Naive B cell (primary cell): ENCODE measurements around the gene GRIN3A. TPM values are rescaled to one million over a fixed set of nuclear protein-coding genes. Genes with fewer than 3 reads are reported as not detected.
A peak's percentile ranks its signal among the peaks of the same experiment; 100 is the strongest.
"Not testable (repeated sequence)": the region's sequence is repeated elsewhere in the genome, so short reads cannot be mapped to it uniquely, and the experiment has no call there.

Experiments used
- ATAC-seq, 2 donors: fragments of 150-1000 bp; cut with Tn5 transposase; 2 replicates each; pipeline ENCODE4 v1.10.0; 2021; ENCODE audit warnings: low read depth in 2 of 2, mild to moderate bottlenecking in 2 of 2, moderate library complexity in 2 of 2
- DNase-seq: peaks from one replicate; pipeline ENCODE4 v3.0.0; 2022
- H3K27ac Mint-ChIP-seq, 6 donors: one replicate each; pipeline ENCODE4 v1.8.0; 2020 to 2022; ENCODE audit warnings: mild to moderate bottlenecking in 6 of 6, mixed read lengths in 6 of 6, moderate library complexity in 5 of 6, inconsistent platforms in 2 of 6
- H3K27me3 Mint-ChIP-seq, 3 donors: one replicate each; pipeline ENCODE4 v1.8.0; 2021 to 2022; ENCODE audit warnings: mixed read lengths in 3 of 3, mild to moderate bottlenecking in 1 of 3
- H3K36me3 Mint-ChIP-seq, 2 donors: one replicate each; pipeline ENCODE4 v1.8.0; 2020 to 2022; ENCODE audit warnings: mixed read lengths in 2 of 2, inconsistent platforms in 1 of 2, mild to moderate bottlenecking in 1 of 2
- H3K4me1 Mint-ChIP-seq, 3 donors: one replicate each; pipeline ENCODE4 v1.8.0; 2020 to 2022; ENCODE audit warnings: mixed read lengths in 3 of 3, inconsistent platforms in 1 of 3, mild to moderate bottlenecking in 1 of 3, moderate library complexity in 1 of 3
- H3K4me3 Mint-ChIP-seq, 8 donors: one replicate each; pipeline ENCODE4 v1.8.0; 2020 to 2022; ENCODE audit warnings: mild to moderate bottlenecking in 8 of 8, mixed read lengths in 8 of 8, moderate library complexity in 8 of 8, inconsistent platforms in 2 of 8
- H3K9me3 Mint-ChIP-seq, 7 donors: one replicate each; pipeline ENCODE4 v1.8.0; 2020 to 2022; ENCODE audit warnings: mixed read lengths in 7 of 7, mild to moderate bottlenecking in 5 of 7, inconsistent platforms in 2 of 7, moderate library complexity in 1 of 7
- polyA plus RNA-seq, 6 donors: library from polyadenylated mRNA; unstranded; fragments of 300-500 nt; fragmentation: Illumina TruSeq; gene quantifications; one replicate each; pipeline ENCODE4 v1.2.3, GENCODE V29; 2021; ENCODE audit warnings: low read depth in 6 of 6

The GRIN3A gene
- polyA plus RNA-seq, 6 donors from 2014 or later = 0.03 to 0.09 (median 0.07) TPM; not detected in 2

DNA sequence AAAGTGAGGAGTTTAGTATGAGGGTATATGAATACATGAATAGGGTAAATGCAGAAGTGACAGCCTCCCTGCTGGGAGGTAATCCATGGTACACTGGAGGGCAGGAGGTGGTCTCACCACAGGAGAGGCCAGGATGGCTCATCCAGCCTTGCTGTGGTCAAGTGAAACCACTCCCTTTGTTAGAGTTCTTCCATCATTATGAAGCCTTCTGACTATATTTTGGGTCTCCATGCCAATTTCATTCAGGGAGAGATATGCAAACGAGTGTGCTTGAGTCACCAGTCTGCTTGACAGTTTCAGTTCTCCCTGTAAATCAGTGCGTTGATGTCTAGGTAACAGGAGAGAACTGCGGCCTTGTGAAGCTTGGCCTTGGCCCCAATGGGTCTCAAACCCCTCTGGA is 160.1 kb downstream of the GRIN3A start:
- Mint-ChIP-seq H3K27me3 (peaks cover 0 to 3% (median 0%) of the 10 kb centered on the region in 3 donors), H3K4me3 (no peak overlapping the region), H3K9me3 (no peaks in the 10 kb centered on the region), H3K27ac (peak overlapping the region in 2 of 6 donors; percentile 48 to 54), H3K4me1 (peaks cover 9 to 14% (median 9%) of the 10 kb centered on the region in 3 donors), H3K36me3 (no peaks in the 10 kb centered on the region)
- peak; percentile 23 to 61 for ATAC-seq
- DNase-seq = no peak

GRCh38 chr9:101574731-101575333 is 163.6 kb downstream of the GRIN3A start:
- peaks cover 0 to 7% of the 10 kb centered on the region in 2 donors for H3K36me3 Mint-ChIP-seq
- H3K4me1 Mint-ChIP-seq = peaks cover 9 to 14% (median 9%) of the 10 kb centered on the region in 3 donors
- H3K4me3 Mint-ChIP-seq = no peak overlapping the region
- ATAC-seq = no peak
- DNase-seq = no peak
- no peaks in the 10 kb centered on the region for H3K27me3 Mint-ChIP-seq
- H3K9me3 Mint-ChIP-seq = no peaks in the 10 kb centered on the region
- H3K27ac Mint-ChIP-seq = no peak overlapping the region

DNA sequence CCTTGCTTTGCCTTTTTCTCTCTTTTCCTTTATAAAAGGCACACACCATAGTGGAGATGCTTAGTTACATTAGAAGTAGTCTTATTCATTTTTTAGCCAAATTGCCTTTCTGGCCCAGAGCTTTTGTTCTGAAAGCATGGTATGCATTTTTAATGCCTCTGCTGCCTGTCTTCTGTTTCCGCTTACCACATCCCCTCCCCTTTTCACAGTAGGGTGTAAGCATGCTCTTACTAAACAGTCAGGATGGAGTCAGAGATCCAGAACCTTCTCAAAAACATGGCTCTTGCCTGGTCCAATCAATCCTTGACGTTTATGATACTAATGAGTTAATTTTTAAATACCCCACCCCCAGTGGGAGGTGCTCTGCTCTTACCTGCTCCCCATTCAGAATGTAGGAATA is 166.1 kb downstream of the GRIN3A start:
- no peak overlapping the region for H3K4me3 Mint-ChIP-seq

DNA sequence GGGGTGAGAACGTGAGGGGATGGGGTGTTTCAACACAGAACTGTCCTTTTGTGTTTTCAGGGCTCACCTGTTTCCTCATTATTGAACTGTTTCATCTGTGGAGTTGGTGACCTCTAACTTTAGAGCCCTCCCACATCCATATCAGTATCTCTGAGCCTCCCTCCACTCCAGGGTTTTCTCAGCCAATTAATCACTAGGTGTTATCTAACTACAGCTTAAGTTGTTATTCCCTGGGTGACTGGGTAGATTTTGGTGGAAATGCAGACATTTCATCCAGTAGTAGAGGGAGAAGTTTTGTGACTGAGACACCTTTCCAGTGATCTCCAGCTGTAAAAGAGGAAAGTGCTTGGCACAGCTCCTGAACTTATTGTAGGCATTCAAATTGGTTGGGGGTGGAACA is 167.3 kb downstream of the GRIN3A start:
- peaks cover 14 to 21% of the 10 kb centered on the region in 2 donors for H3K36me3 Mint-ChIP-seq
- H3K27ac Mint-ChIP-seq = no peak overlapping the region

More for the DNA sequence above, 166.1 kb downstream of the GRIN3A start:
- DNase-seq (no peak), ATAC-seq (no peak)
- H3K4me1 Mint-ChIP-seq = no peaks in the 10 kb centered on the region
- no peak overlapping the region for H3K27ac Mint-ChIP-seq
- H3K27me3 Mint-ChIP-seq = no peaks in the 10 kb centered on the region
- no peaks in the 10 kb centered on the region for H3K9me3 Mint-ChIP-seq
- peaks cover 14 to 18% of the 10 kb centered on the region in 2 donors for H3K36me3 Mint-ChIP-seq

GRCh38 chr9:101569741-101570501 is 168.5 kb downstream of the GRIN3A start:
- no peak overlapping the region for H3K4me3 Mint-ChIP-seq
- DNase-seq (no peak), ATAC-seq (no peak)
- H3K4me1 Mint-ChIP-seq = no peaks in the 10 kb centered on the region
- H3K36me3 Mint-ChIP-seq = peaks cover 19 to 29% of the 10 kb centered on the region in 2 donors
- no peaks in the 10 kb centered on the region for H3K9me3 Mint-ChIP-seq
- no peaks in the 10 kb centered on the region for H3K27me3 Mint-ChIP-seq
- no peak overlapping the region for H3K27ac Mint-ChIP-seq

More for the DNA sequence above, 167.3 kb downstream of the GRIN3A start:
- no peaks in the 10 kb centered on the region for H3K9me3 Mint-ChIP-seq
- no peaks in the 10 kb centered on the region for H3K27me3 Mint-ChIP-seq
- no peak for ATAC-seq
- no peaks in the 10 kb centered on the region for H3K4me1 Mint-ChIP-seq
- H3K4me3 Mint-ChIP-seq = no peak overlapping the region
- no peak for DNase-seq

DNA sequence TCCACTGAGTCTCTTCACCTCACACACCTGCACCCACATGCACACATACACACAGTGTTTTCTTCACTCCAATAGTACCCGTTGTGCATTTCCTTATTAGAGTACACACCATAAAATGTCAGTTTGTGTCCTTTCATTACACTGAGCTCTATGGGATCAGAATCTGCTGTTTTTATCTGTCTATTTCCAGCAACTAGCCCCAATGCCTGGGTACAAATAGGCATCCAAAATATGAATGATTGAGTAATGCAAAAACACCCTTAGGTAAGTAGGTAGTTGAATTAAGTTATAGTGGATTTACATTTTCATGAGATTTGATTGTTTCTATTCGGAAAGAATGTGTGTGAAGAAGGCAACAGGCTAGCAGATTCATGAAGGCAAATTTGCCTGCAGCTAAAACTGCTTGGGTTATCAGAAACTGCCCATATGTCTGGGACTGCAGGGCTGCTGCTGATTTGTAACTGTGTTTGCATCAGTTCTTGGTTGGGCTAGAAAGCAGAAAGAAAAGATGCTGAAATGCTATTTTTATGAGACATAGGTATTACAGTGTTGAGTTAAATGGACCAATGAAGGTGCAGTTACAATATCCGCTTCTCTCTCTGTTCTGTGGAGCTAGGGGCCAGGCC is 170.6 kb downstream of the GRIN3A start:
- H3K27ac Mint-ChIP-seq = peak overlapping the region in 1 of 6 donors; percentile 5
- ATAC-seq = no peak
- no peaks in the 10 kb centered on the region for H3K27me3 Mint-ChIP-seq
- peak overlapping the region in 1 of 8 donors; percentile 43 for H3K4me3 Mint-ChIP-seq
- no peaks in the 10 kb centered on the region for H3K4me1 Mint-ChIP-seq
- H3K9me3 Mint-ChIP-seq = no peaks in the 10 kb centered on the region
- no peak for DNase-seq
- peaks cover 33 to 46% of the 10 kb centered on the region in 2 donors for H3K36me3 Mint-ChIP-seq

DNA sequence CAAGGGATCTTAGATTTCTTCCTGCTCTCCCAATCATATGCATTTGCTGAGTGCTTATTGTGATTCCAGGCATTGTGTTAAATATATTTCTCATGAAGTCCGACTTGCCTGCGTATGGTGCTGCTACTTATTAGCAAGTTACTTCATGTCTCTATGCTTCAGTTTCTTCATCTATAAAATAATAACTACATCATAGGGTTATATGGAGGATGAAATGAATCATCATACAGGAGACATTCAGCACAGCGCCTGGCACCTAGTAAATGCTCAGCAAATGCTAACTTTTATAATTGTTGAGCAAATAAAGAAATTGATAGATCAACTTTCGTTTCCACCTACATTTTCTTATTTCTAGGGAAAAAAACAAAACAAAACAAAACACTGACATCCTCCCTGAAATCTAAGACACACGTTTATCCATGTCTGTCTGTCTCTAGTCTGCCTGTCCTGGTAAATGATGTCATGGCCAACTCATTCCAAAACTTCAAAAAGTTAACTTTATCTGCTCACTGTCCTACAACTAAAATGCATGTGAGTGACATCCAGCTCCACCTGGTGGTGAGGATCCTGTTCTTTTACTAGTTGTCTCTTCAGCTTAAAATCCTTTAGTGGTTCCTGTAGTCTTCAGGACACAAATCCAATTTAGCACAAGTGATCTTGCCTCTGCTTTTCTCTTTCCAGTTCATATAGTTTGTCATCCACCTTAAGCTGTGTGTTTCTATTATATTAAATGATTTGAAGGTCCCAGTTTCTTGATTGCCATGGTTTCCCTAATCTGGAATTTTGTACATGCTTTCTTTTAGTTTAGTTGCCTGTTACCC is 171.3 kb downstream of the GRIN3A start:
- Mint-ChIP-seq H3K4me1 (no peaks in the 10 kb centered on the region), H3K9me3 (no peaks in the 10 kb centered on the region), H3K4me3 (no peak overlapping the region), H3K27me3 (no peaks in the 10 kb centered on the region), H3K27ac (peak overlapping the region in 2 of 6 donors; percentile 22 to 30), H3K36me3 (peaks cover 40 to 53% of the 10 kb centered on the region in 2 donors)
- ATAC-seq (no peak), DNase-seq (no peak)

DNA sequence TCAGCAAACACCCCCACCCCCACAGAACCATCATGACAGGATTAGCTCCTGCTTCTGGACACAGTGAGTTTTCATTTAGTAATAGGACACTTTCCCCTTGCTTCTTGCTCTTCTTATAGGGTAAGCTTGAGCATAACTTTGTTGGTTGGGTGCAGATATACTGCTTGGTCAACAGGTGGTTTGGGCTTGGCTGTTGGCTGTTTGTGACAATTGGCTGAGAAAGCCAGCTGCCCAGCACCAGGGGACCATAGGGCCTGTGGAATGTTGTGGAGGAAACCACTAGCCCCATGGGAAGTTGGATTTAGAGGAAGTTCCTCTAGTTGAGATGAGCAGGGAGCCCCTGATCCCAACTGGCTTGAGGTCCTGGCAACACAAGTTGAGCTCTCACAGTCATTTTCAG is 174.2 kb downstream of the GRIN3A start:
- H3K27me3 Mint-ChIP-seq = no peaks in the 10 kb centered on the region
- no peaks in the 10 kb centered on the region for H3K9me3 Mint-ChIP-seq
- peaks cover 0 to 7% (median 6%) of the 10 kb centered on the region in 3 donors for H3K4me1 Mint-ChIP-seq
- DNase-seq (no peak), ATAC-seq (no peak)
- H3K27ac Mint-ChIP-seq = no peak overlapping the region
- H3K36me3 Mint-ChIP-seq = peaks cover 58 to 70% of the 10 kb centered on the region in 2 donors
- H3K4me3 Mint-ChIP-seq = no peak overlapping the region

- Mint-ChIP-seq H3K36me3 (peaks cover 62 to 79% of the 10 kb centered on the region in 2 donors), H3K4me1 (peaks cover 0 to 7% (median 6%) of the 10 kb centered on the region in 3 donors), H3K27me3 (no peaks in the 10 kb centered on the region), H3K27ac (peak overlapping the region in 1 of 6 donors; percentile 15), H3K9me3 (peaks cover 0 to 6% (median 2%) of the 10 kb centered on the region in 7 donors), H3K4me3 (no peak overlapping the region)
- ATAC-seq (no peak), DNase-seq (no peak)
These were observed 175.5 kb downstream of the GRIN3A start for GRCh38 chr9:101562966-101563365.

GRCh38 chr9:101561740-101562139 is 176.7 kb downstream of the GRIN3A start:
- no peak for ATAC-seq
- H3K36me3 Mint-ChIP-seq = peaks cover 74 to 80% of the 10 kb centered on the region in 2 donors
- no peak for DNase-seq
- H3K4me1 Mint-ChIP-seq = peaks cover 0 to 7% (median 6%) of the 10 kb centered on the region in 3 donors
- H3K27ac Mint-ChIP-seq = no peak overlapping the region
- H3K27me3 Mint-ChIP-seq = no peaks in the 10 kb centered on the region
- H3K4me3 Mint-ChIP-seq = no peak overlapping the region
- peaks cover 0 to 6% (median 4%) of the 10 kb centered on the region in 7 donors for H3K9me3 Mint-ChIP-seq

GRCh38 chr9:101549472-101550098 is 188.9 kb downstream of the GRIN3A start:
- not testable (repeated sequence) for H3K27ac Mint-ChIP-seq, H3K27me3 Mint-ChIP-seq, ATAC-seq, H3K9me3 Mint-ChIP-seq, H3K4me1 Mint-ChIP-seq, DNase-seq, H3K4me3 Mint-ChIP-seq
- H3K36me3 Mint-ChIP-seq = peaks cover 56 to 78% of the 10 kb centered on the region in 2 donors

GRCh38 chr9:101543098-101543735 is 195.2 kb downstream of the GRIN3A start:
- Mint-ChIP-seq H3K27me3 (no peaks in the 10 kb centered on the region), H3K9me3 (peaks cover 0 to 1% (median 0%) of the 10 kb centered on the region in 7 donors), H3K4me1 (peaks cover 0 to 3% (median 0%) of the 10 kb centered on the region in 3 donors), H3K4me3 (no peak overlapping the region), H3K36me3 (peaks cover 24 to 39% of the 10 kb centered on the region in 2 donors), H3K27ac (no peak overlapping the region)
- ATAC-seq (no peak), DNase-seq (no peak)
